WTC11 (cell line): Measurements from ENCODE around the gene RHCG. TPM values are rescaled to one million over a fixed set of nuclear protein-coding genes. Genes with fewer than 3 reads are reported as not detected.

Experiments used
- ATAC-seq: fragments of 200-7000 bp; cut with Tn5 transposase; 2 replicates; pipeline ENCODE4 v1.10.0; 2021; ENCODE audit warnings: mild to moderate bottlenecking, moderate library complexity
- CTCF ChIA-PET: fragments of 300-600 bp; sonication (Branson Sonifier 250); formaldehyde crosslinking; loops from one replicate; lab custom pipeline; 2021; ENCODE audit warnings: antibody characterized with exemption; lab: Charles Lee
- POLR2A ChIA-PET: fragments of 350-600 bp; sonication (Branson Sonifier 250); formaldehyde crosslinking; loops from one replicate; lab custom pipeline; 2021; ENCODE audit warnings: antibody characterized with exemption; lab: Charles Lee
- DNase-seq: peaks from one replicate; pipeline ENCODE4 v3.0.0; 2021; ENCODE audit warnings: low spot score
- H3K27ac Mint-ChIP-seq: 2 replicates; pipeline ENCODE4 v1.8.0; 2021; ENCODE audit warnings: mixed read lengths
- H3K27me3 Mint-ChIP-seq: 2 replicates; pipeline ENCODE4 v1.8.0; 2021; ENCODE audit warnings: low read depth, mild to moderate bottlenecking, moderate library complexity, mixed read lengths
- H3K36me3 Mint-ChIP-seq: 2 replicates; pipeline ENCODE4 v1.8.0; 2021; ENCODE audit warnings: mixed read lengths
- H3K4me1 Mint-ChIP-seq: 2 replicates; pipeline ENCODE4 v1.8.0; 2022; ENCODE audit warnings: mixed read lengths
- H3K4me3 Mint-ChIP-seq: 2 replicates; pipeline ENCODE4 v1.8.0; 2021; ENCODE audit warnings: mild to moderate bottlenecking, moderate library complexity, mixed read lengths
- H3K9me3 Mint-ChIP-seq: 2 replicates; pipeline ENCODE4 v1.8.0; 2021; ENCODE audit warnings: mixed read lengths
- TCF7 ChIP-seq: sonication (generic); formaldehyde crosslinking; IDR thresholded peaks from 2 replicates; pipeline ENCODE4 v1.8.0; 2022; ENCODE audit warnings: mild to moderate bottlenecking, low read depth, missing genetic modification reagents, moderate library complexity
- total RNA-seq: library from RNA; stranded (reverse); gene quantifications from 3 replicates; pipeline ENCODE4 v1.2.3, GENCODE V29; 2021
- TF ChIP-seq, protein P1 (sequence below): sonication (generic); formaldehyde crosslinking; IDR thresholded peaks from 2 replicates; pipeline ENCODE4 v1.8.1; 2023; ENCODE audit warnings: mild to moderate bottlenecking, missing genetic modification reagents, moderate library complexity

The RHCG gene
- total RNA-seq, 1 experiment from 2014 or later, result 0.31 TPM

DNA sequence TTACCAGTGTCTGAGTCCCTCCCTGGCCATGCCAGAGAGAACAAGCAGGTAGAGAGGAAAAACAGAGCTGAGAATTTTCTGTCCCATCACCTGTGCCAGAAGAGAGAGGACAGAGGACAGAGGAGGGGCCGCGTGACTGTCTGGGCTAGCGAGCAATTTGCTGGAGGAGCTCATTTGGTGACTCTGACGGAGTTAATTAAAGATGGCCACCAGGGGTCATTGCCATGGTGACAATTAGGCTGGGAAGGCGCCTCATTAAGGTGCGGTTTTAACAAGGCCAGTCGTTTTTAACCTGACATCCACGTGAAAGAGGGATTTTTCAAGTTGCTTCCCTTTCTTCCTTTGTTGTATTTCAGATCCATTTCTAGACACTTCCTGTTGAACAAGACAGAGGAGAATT is 72.4 kb downstream of the RHCG start:
- Mint-ChIP-seq H3K36me3 (no peaks in the 10 kb centered on the region), H3K4me1 (peaks cover 11% of the 10 kb centered on the region), H3K9me3 (no peaks in the 10 kb centered on the region), H3K4me3 (no peak overlapping the region), H3K27ac (no peak overlapping the region), H3K27me3 (peaks cover 54% of the 10 kb centered on the region)
- DNase-seq (no peak), ATAC-seq (peak; percentile 59; the same call in 1 of the 2 replicates)
- TF ChIP-seq, protein P1, sequence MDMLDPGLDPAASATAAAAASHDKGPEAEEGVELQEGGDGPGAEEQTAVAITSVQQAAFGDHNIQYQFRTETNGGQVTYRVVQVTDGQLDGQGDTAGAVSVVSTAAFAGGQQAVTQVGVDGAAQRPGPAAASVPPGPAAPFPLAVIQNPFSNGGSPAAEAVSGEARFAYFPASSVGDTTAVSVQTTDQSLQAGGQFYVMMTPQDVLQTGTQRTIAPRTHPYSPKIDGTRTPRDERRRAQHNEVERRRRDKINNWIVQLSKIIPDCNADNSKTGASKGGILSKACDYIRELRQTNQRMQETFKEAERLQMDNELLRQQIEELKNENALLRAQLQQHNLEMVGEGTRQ (CRISPR knock-in tag), result peak; percentile 40; the same call in 1 of the 2 replicates
- no peak for TF ChIP-seq TCF7 (CRISPR knock-in tag)
- ChIA-PET POLR2A (interaction anchor here (1.0 kb wide), 2 partner anchors 64 to 66 kb away, joined by 3 read pairs; no protein-coding TSS in a partner anchor), CTCF (interaction anchor here (0.6 to 3.8 kb wide), 23 partner anchors 9 to 367 kb away, joined by 3 to 69 read pairs (median 5); no protein-coding TSS in a partner anchor)

Other genes with a start within 250 kb of the RHCG start
- 63.9 to 76.2 TPM (median 68.3 TPM) in 3 replicates for gene POLG, start 161.8 kb downstream of the RHCG start, total RNA-seq
- 33.7 to 37.4 TPM (median 33.8 TPM) in 3 replicates for gene TICRR, start 78.9 kb upstream of the RHCG start, total RNA-seq
- 20.4 to 21.8 TPM (median 21.3 TPM) in 3 replicates for gene KIF7, start 158.9 kb upstream of the RHCG start, total RNA-seq
- 0.37 to 0.70 TPM (median 0.48 TPM) in 3 replicates for gene PLIN1, start 182.8 kb upstream of the RHCG start, total RNA-seq
- gene PEX11A, start 194.2 kb upstream of the RHCG start, total RNA-seq, result 2.9 to 3.5 TPM (median 3.0 TPM) in 3 replicates
- gene WDR93, start 194.2 kb upstream of the RHCG start, total RNA-seq, result 0.09 TPM in 1 of 3 replicates, not detected in the others